ENCODE measurements around the gene ZNF366. TPM values are rescaled to one million over a fixed set of nuclear protein-coding genes. Genes with fewer than 3 reads are reported as not detected.
A peak's percentile ranks its signal among the peaks of the same experiment; 100 is the strongest.

Gene ZNF366
- total RNA-seq, 1 donor: not detected

DNA sequence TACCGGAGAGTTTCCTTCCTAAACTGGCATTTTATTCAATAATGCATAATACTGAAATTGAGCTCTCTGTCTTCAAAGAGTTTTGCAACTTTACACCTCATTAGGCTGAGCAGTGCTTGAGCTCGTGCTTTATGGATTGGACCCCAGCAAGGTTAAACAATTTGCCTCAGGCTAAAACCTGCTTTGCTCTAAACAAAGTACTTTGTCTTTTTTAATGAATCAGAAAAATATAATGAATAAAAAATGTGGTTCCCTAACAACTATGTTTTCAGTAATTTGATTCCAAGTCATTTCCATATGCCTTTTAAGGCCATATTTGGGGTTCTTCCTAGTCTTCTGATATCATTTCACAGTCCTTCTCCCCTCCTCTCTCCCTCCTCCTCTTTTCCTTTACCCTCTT, 20.0 kb downstream of the ZNF366 start:
- TF ChIP-seq, protein P1, sequence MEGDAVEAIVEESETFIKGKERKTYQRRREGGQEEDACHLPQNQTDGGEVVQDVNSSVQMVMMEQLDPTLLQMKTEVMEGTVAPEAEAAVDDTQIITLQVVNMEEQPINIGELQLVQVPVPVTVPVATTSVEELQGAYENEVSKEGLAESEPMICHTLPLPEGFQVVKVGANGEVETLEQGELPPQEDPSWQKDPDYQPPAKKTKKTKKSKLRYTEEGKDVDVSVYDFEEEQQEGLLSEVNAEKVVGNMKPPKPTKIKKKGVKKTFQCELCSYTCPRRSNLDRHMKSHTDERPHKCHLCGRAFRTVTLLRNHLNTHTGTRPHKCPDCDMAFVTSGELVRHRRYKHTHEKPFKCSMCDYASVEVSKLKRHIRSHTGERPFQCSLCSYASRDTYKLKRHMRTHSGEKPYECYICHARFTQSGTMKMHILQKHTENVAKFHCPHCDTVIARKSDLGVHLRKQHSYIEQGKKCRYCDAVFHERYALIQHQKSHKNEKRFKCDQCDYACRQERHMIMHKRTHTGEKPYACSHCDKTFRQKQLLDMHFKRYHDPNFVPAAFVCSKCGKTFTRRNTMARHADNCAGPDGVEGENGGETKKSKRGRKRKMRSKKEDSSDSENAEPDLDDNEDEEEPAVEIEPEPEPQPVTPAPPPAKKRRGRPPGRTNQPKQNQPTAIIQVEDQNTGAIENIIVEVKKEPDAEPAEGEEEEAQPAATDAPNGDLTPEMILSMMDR (IDR thresholded peaks at IDR 0.05; ENCODE audit: insufficient read depth, low read length): no peak
- no peak overlapping the region for H3K4me3 ChIP-seq (ENCODE audit: low read depth, low read length)
- no peak for DNase-seq (ENCODE audit: low read depth)

DNA sequence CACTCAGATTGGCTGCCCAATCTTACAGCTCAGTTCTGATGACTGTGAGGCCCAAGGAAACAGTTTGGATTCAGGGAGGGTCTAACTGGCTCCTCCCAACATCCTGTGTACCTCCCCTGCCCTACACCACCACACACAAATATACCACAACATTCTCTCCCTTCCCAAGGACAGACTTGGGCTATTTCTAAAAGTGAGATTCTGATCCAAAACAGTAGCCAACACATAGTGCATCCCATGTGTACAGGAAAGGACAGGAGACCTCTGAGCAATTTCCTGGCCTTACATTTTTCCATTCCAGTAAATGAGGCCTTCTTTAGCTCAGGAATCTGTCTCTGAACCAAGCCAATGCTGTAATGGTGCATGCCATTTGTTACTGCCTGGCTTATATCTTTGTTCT, 20.8 kb downstream of the ZNF366 start:
- H3K4me3 ChIP-seq (ENCODE audit: low read depth, low read length): no peak overlapping the region
- TF ChIP-seq, protein P1 (IDR thresholded peaks at IDR 0.05; ENCODE audit: insufficient read depth, low read length): no peak
- peak; percentile 93 for DNase-seq (ENCODE audit: low read depth)

DNA sequence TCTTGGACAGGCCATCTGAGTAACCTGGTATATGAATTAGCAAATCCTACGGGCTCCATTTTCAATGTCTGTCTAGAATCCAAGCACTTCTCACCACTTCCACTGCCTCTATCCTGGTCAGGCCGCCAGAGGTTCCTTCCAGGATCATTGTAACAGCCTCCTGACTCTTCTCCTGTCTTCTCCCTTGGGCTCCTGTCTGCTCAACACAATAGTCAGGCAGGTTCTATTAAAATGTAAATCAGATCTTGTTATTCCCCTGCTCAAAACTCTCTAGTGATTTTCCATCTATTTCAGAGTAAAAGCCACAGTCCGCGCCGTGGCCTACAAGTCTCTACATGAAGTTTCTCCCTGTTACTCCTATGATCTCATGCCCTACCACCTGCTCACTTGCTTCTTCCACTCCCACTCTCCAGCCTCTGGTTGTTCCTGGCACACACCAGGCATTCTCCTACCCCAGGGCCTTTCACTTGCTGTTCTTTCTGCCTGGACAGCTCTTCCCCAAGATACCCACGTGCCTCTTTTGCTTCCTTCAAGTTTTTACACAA, 21.7 kb downstream of the ZNF366 start:
- no peak for DNase-seq (ENCODE audit: low read depth)
- TF ChIP-seq, protein P1 (IDR thresholded peaks at IDR 0.05; ENCODE audit: insufficient read depth, low read length): no peak

DNA sequence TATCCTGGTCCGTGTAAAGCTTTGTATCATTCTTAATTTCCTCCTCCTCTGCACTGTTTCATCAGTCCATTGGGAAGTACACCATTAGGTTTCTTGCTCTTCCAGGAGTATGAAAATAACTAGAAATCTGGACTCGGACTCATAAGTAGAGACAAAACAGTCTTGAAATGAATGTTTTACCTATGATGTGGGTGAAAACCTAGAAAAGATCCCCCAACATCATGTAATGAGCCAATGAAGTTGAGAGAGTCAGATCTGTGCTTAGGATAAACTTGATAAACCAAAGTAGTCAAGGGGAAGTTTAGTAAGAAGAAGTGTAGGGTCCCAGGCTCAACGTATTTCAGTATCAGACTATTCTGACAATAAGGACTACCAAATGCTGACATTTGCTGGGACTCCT, 25.2 kb downstream of the ZNF366 start:
- DNase-seq (ENCODE audit: low read depth): no peak
- no peak overlapping the region for H3K4me3 ChIP-seq (ENCODE audit: low read depth, low read length)
- TF ChIP-seq, protein P1 (IDR thresholded peaks at IDR 0.05; ENCODE audit: insufficient read depth, low read length): no peak

More for the DNA sequence above, 21.7 kb downstream of the ZNF366 start:
- H3K4me3 ChIP-seq (ENCODE audit: low read depth, low read length): no peak overlapping the region

DNA sequence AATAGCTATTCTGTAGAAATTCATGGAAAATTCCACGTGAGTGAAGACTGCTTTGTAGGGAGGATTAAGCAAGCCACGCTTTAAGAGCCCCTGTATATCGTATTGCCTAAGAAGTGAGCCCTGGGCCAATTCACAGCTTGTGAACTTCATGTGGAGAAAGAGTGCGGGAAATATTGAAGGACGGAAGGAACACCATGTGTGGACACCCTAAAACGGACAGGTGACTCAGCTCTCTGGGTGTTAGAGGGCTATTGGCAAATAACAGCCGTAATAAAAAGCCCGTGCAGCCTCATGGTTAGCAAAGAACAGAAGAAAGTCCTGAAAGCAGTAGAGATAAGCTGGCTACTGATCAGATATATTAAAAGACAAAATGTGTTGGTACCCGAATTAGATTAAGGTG, 26.4 kb downstream of the ZNF366 start:
- no peak overlapping the region for H3K4me3 ChIP-seq (ENCODE audit: low read depth, low read length)
- TF ChIP-seq, protein P1 (IDR thresholded peaks at IDR 0.05; ENCODE audit: insufficient read depth, low read length): no peak
- no peak for DNase-seq (ENCODE audit: low read depth)

DNA sequence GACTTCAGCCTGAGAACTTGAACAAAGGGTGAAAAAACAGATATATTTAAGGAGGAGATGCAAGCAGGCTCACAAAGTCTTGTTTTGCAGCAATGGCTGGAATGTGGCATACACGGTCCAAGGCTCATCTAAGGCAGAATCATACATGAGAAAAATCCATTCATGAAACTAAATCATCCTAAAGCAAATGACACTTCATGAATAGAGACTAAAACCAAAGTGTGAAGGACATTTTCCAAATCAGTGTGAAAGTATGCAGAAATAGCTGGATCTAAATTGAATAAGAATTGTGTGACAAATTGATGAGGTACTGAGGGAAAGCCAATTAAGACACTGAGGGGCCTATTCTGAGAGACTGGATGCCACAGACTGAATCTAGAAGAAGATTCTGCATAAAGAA, 27.3 kb downstream of the ZNF366 start:
- no peak for DNase-seq (ENCODE audit: low read depth)

More for the DNA sequence above, 27.3 kb downstream of the ZNF366 start:
- TF ChIP-seq, protein P1 (IDR thresholded peaks at IDR 0.05; ENCODE audit: insufficient read depth, low read length): no peak
- H3K4me3 ChIP-seq (ENCODE audit: low read depth, low read length): no peak overlapping the region

Measured in fibroblast of the aortic adventitia (primary cell).